ENCODE measurements around the gene PROX1.
A peak's percentile ranks its signal among the peaks of the same experiment; 100 is the strongest.

The PROX1 gene

GRCh38 chr1:213986925-213987250 is 885 bp upstream of the PROX1 start:
- Histone ChIP-seq H3K4me2 (ENCODE audit: low read length) (peak overlapping the region; percentile 59), H3K4me1 (ENCODE audit: low read length) (peaks cover 6% of the 10 kb centered on the region), H3K9ac (ENCODE audit: low read length) (peak overlapping the region; percentile 39; the same call in 1 of the 2 replicates), H3K27ac (ENCODE audit: low read length) (no peak overlapping the region), H3K27me3 (ENCODE audit: low read depth, low read length) (peaks cover 20% of the 10 kb centered on the region), H2AFZ (ENCODE audit: low read depth, low read length) (no peak overlapping the region), H3K9me3 (ENCODE audit: insufficient read depth, low read length) (no peaks in the 10 kb centered on the region), H4K20me1 (ENCODE audit: insufficient read depth, low read length) (no peaks in the 10 kb centered on the region), H3K36me3 (replicated peaks; ENCODE audit: low read depth, low read length) (no peaks in the 10 kb centered on the region), H3K4me3 (ENCODE audit: low read length) (peak overlapping the region; percentile 75), H3K79me2 (ENCODE audit: low read length) (no peaks in the 10 kb centered on the region)
- TF ChIP-seq CTCF (IDR thresholded peaks at IDR 0.05; ENCODE audit: low read depth, low read length) (no peak), EZH2phosphoT487 (IDR thresholded peaks at IDR 0.05; ENCODE audit: low read depth) (no peak)

GRCh38 chr1:213987422-213987926 is 299 bp upstream of the PROX1 start:
- peaks cover 6% of the 10 kb centered on the region for H3K4me1 ChIP-seq (ENCODE audit: low read length)
- H3K27me3 ChIP-seq (ENCODE audit: low read depth, low read length) = peaks cover 20% of the 10 kb centered on the region
- no peak for TF ChIP-seq CTCF (IDR thresholded peaks at IDR 0.05; ENCODE audit: low read depth, low read length)
- no peak for TF ChIP-seq EZH2phosphoT487 (IDR thresholded peaks at IDR 0.05; ENCODE audit: low read depth)
- peak overlapping the region; percentile 61 for H3K9ac ChIP-seq (ENCODE audit: low read length)
- no peaks in the 10 kb centered on the region for H4K20me1 ChIP-seq (ENCODE audit: insufficient read depth, low read length)
- H3K4me3 ChIP-seq (ENCODE audit: low read length) = peak overlapping the region; percentile 75
- peak overlapping the region; percentile 65 for H3K4me2 ChIP-seq (ENCODE audit: low read length)
- H3K9me3 ChIP-seq (ENCODE audit: insufficient read depth, low read length) = no peaks in the 10 kb centered on the region
- peak overlapping the region; percentile 29; the same call in 1 of the 2 replicates for H3K27ac ChIP-seq (ENCODE audit: low read length)
- H2AFZ ChIP-seq (ENCODE audit: low read depth, low read length) = peak overlapping the region; percentile 38; the same call in 1 of the 2 replicates
- H3K36me3 ChIP-seq (replicated peaks; ENCODE audit: low read depth, low read length) = no peaks in the 10 kb centered on the region
- H3K79me2 ChIP-seq (ENCODE audit: low read length) = no peaks in the 10 kb centered on the region

GRCh38 chr1:213988507-213989001 is 781 bp downstream of the PROX1 start:
- H3K79me2 ChIP-seq (ENCODE audit: low read length) = no peaks in the 10 kb centered on the region
- TF ChIP-seq EZH2phosphoT487 (IDR thresholded peaks at IDR 0.05; ENCODE audit: low read depth) = no peak
- no peaks in the 10 kb centered on the region for H3K9me3 ChIP-seq (ENCODE audit: insufficient read depth, low read length)
- no peaks in the 10 kb centered on the region for H4K20me1 ChIP-seq (ENCODE audit: insufficient read depth, low read length)
- H3K27ac ChIP-seq (ENCODE audit: low read length) = no peak overlapping the region
- H3K4me2 ChIP-seq (ENCODE audit: low read length) = peak overlapping the region; percentile 65
- H3K9ac ChIP-seq (ENCODE audit: low read length) = peak overlapping the region; percentile 61
- H3K27me3 ChIP-seq (ENCODE audit: low read depth, low read length) = peaks cover 20% of the 10 kb centered on the region
- no peaks in the 10 kb centered on the region for H3K36me3 ChIP-seq (replicated peaks; ENCODE audit: low read depth, low read length)
- peak overlapping the region; percentile 75 for H3K4me3 ChIP-seq (ENCODE audit: low read length)
- peaks cover 6% of the 10 kb centered on the region for H3K4me1 ChIP-seq (ENCODE audit: low read length)
- peak overlapping the region; percentile 8; the same call in 1 of the 2 replicates for H2AFZ ChIP-seq (ENCODE audit: low read depth, low read length)

DNA sequence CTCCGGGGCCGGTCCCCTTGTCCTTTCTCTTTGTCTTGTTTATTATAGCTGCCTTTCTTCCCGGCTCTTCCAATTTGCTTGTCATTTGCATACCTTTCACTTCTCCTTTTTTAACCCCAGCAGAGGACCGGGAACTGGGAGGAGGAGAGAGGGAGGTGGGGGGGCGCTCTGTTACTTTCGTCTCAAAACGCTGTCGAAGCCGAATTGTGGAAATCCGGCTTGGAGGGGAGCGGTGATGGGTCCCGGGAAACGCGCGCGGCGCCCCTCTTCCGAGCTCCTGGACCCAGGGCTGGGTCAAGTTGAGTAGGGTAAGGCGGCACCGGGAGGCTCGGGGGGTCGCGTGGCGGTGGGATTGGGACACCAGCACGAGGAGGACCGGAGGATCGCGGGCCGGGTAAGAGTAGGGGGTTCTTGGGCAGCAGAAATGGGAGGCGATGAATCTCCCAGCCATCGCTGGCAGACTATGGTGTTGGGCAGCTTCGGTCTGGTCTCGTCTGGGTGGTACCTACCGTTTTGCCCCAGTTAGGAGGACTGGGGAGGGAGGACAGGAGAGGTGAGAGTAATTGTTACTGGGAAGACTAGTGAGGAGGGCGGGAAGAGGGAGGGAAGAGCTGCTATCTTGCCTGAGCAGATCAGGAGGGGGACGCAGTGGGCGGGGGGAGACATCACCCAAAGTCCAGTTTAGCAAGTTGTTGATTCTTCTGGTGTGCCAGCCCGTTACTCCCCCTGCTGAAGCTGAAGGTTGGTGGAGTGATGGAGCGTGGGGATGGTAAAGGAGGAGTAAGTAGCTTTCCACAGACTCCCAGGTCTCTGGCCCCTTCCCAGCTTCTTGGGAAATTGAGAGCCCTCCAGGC is 1.5 kb downstream of the PROX1 start:
- Histone ChIP-seq H3K9me3 (ENCODE audit: insufficient read depth, low read length) (no peaks in the 10 kb centered on the region), H3K79me2 (ENCODE audit: low read length) (no peaks in the 10 kb centered on the region), H3K36me3 (replicated peaks; ENCODE audit: low read depth, low read length) (no peaks in the 10 kb centered on the region), H4K20me1 (ENCODE audit: insufficient read depth, low read length) (no peaks in the 10 kb centered on the region), H3K9ac (ENCODE audit: low read length) (peak overlapping the region; percentile 61), H2AFZ (ENCODE audit: low read depth, low read length) (0 out of 2 replicates have a peak overlapping the region, but pooled peaks have one; percentile 34), H3K4me2 (ENCODE audit: low read length) (peak overlapping the region; percentile 65), H3K4me1 (ENCODE audit: low read length) (peaks cover 6% of the 10 kb centered on the region), H3K27ac (ENCODE audit: low read length) (no peak overlapping the region), H3K4me3 (ENCODE audit: low read length) (peak overlapping the region; percentile 75), H3K27me3 (ENCODE audit: low read depth, low read length) (peaks cover 20% of the 10 kb centered on the region)
- TF ChIP-seq EZH2phosphoT487 (IDR thresholded peaks at IDR 0.05; ENCODE audit: low read depth) (no peak), CTCF (IDR thresholded peaks at IDR 0.05; ENCODE audit: low read depth, low read length) (no peak)
